ENCODE results near the gene MEF2A. TPM values are rescaled to one million over a fixed set of nuclear protein-coding genes. Genes with fewer than 3 reads are reported as not detected.

MEF2A gene
- total and polyA plus RNA-seq, 9 donors: 25.5 to 82.7 (median 59.9) TPM

DNA sequence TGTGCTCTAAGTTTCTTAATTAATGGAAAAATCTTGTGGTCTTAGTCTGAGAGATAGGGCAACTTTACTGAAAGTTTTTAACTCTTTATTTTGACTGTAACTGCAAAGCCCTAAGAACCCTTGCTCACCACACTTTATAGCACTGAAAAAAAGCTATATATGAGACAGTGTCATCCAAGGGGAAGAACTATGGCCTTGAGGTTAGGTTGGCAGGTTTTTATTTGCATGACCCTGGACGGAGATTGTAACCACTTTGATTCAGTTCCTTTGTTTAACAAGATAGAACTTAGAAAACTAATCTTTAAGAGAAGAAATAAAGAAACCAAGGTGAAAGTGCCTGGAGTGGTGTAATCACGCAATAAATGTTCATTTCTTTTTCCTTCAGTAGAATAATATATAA is 198.0 kb downstream of the MEF2A start:
- no peak overlapping the region for H3K27ac ChIP-seq
- no peak overlapping the region for H3K4me3 ChIP-seq
- intact Hi-C loops (cut with DNase I): no loop called here
- no peaks in the 10 kb centered on the region for H3K9me3 ChIP-seq
- WGBS, 3 donors: 77 to 83% (median 79%) methylated on average over 2 of the region's 2 CpGs
- no peaks in the 10 kb centered on the region for H3K27me3 ChIP-seq
- H3K36me3 ChIP-seq: no peaks in the 10 kb centered on the region
- DNase-seq: no peak
- TF ChIP-seq, protein P1, sequence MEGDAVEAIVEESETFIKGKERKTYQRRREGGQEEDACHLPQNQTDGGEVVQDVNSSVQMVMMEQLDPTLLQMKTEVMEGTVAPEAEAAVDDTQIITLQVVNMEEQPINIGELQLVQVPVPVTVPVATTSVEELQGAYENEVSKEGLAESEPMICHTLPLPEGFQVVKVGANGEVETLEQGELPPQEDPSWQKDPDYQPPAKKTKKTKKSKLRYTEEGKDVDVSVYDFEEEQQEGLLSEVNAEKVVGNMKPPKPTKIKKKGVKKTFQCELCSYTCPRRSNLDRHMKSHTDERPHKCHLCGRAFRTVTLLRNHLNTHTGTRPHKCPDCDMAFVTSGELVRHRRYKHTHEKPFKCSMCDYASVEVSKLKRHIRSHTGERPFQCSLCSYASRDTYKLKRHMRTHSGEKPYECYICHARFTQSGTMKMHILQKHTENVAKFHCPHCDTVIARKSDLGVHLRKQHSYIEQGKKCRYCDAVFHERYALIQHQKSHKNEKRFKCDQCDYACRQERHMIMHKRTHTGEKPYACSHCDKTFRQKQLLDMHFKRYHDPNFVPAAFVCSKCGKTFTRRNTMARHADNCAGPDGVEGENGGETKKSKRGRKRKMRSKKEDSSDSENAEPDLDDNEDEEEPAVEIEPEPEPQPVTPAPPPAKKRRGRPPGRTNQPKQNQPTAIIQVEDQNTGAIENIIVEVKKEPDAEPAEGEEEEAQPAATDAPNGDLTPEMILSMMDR (IDR thresholded peaks at IDR 0.05): no peak
- TF ChIP-seq EP300 (IDR thresholded peaks at IDR 0.05): no peak
- no peaks in the 10 kb centered on the region for H3K4me1 ChIP-seq (ENCODE audit: insufficient read depth)

- intact Hi-C loops (cut with DNase I): no loop called here
- TF ChIP-seq POLR2A (IDR thresholded peaks at IDR 0.05) (no peak), EP300 (IDR thresholded peaks at IDR 0.05) (no peak)
- DNase-seq: no peak
- Histone ChIP-seq H3K9me3 (no peaks in the 10 kb centered on the region), H3K4me3 (no peak overlapping the region), H3K27me3 (no peaks in the 10 kb centered on the region), H3K4me1 (ENCODE audit: insufficient read depth) (no peaks in the 10 kb centered on the region), H3K36me3 (no peaks in the 10 kb centered on the region), H3K27ac (no peak overlapping the region)
- 76 to 78% (median 76%) methylated on average over 3 of the region's 3 CpGs for WGBS, 3 donors
Measured at GRCh38 chr15:99764522-99764921, 198.7 kb downstream of the MEF2A start.

Small RNAs within 50 kb of the gene (small RNA-seq; reads per million reads assigned to genes)
- gene RF00019: not detected

Other genes starting within 250 kb of the MEF2A start
- gene LYSMD4, start 167.5 kb downstream of the MEF2A start, total RNA-seq: 10 to 100 TPM in 5 of 7 donors, 1 to 10 TPM in 2; 6.2 to 12.9 (median 10.3) TPM
- 1 to 10 TPM; 4.9 to 9.0 TPM for gene LYSMD4, start 167.5 kb downstream of the MEF2A start, polyA plus RNA-seq